Peyer's patch (tissue), 4 donors: ENCODE measurements around the gene CPS1. TPM values are rescaled to one million over a fixed set of nuclear protein-coding genes. Genes with fewer than 3 reads are reported as not detected.

Source experiments
- DNase-seq, 3 donors: peaks; one replicate each; pipeline ENCODE4 v3.0.0-alpha.2; 2017 to 2019
- H3K27ac ChIP-seq, 4 donors: fragments of 200-600 bp; sonication (generic); one replicate each; pipeline ENCODE4 v1.5.1; 2016 to 2019
- H3K27me3 ChIP-seq, 2 donors: fragments of 200-600 bp; sonication (generic); one replicate each; pipeline ENCODE4 v1.5.1; 2019
- H3K36me3 ChIP-seq, 3 donors: fragments of 200-600 bp; sonication (generic); one replicate each; pipeline ENCODE4 v1.5.1; 2016 to 2019
- H3K4me1 ChIP-seq, 4 donors: fragments of 200-600 bp; sonication (generic); one replicate each; pipeline ENCODE4 v1.5.1; 2016 to 2019
- H3K4me3 ChIP-seq, 4 donors: fragments of 200-600 bp; sonication (generic); 1 replicate in 3 of 4; 2 replicates in 1 of 4; pipeline ENCODE4 v1.5.1; 2016 to 2019; ENCODE audit warnings: mild to moderate bottlenecking in 1 of 4
- H3K9me3 ChIP-seq, 4 donors: fragments of 200-600 bp; sonication (generic); one replicate each; pipeline ENCODE4 v1.5.1; 2016 to 2019; ENCODE audit warnings: mild to moderate bottlenecking in 1 of 4
- CTCF ChIP-seq, 6 experiments: fragments of 450-650 bp in 4 of 6; fragments of 200-600 bp in 2 of 6; sonication (generic) in 1 of 6; IDR thresholded peaks; one replicate each; pipeline ENCODE4 v1.5.1; 2017 to 2019; ENCODE audit warnings: antibody characterized with exemption in 6 of 6, mild to moderate bottlenecking in 3 of 6, moderate library complexity in 1 of 6
- POLR2A ChIP-seq, 2 donors: fragments of 450-650 bp; IDR thresholded peaks; one replicate each; pipeline ENCODE4 v1.5.1; 2017; ENCODE audit warnings: antibody characterized with exemption in 2 of 2, mild to moderate bottlenecking in 2 of 2, moderate library complexity in 2 of 2
- total RNA-seq, 4 donors: library from RNA; depleted of rRNA; stranded (reverse); fragments of >200 nt; gene quantifications; one replicate each; pipeline ENCODE4 v1.1.0, GENCODE V29; 2016

The CPS1 gene
- total RNA-seq, 4 donors from 2014 or later: 68.5 to 330 (median 222) TPM

GRCh38 chr2:210606001-210606400, 49.6 kb downstream of the CPS1 start:
- Histone ChIP-seq H3K27ac (no peak overlapping the region), H3K9me3 (no peaks in the 10 kb centered on the region), H3K4me3 (no peak overlapping the region), H3K36me3 (peaks cover 0 to 14% (median 0%) of the 10 kb centered on the region in 3 donors), H3K4me1 (no peaks in the 10 kb centered on the region), H3K27me3 (no peaks in the 10 kb centered on the region)
- no peak for TF ChIP-seq POLR2A (IDR thresholded peaks at IDR 0.05)
- TF ChIP-seq CTCF (IDR thresholded peaks at IDR 0.05): no peak
- no peak for DNase-seq

GRCh38 chr2:210611466-210611865, 55.1 kb downstream of the CPS1 start:
- H3K4me1 ChIP-seq: no peaks in the 10 kb centered on the region
- H3K9me3 ChIP-seq: no peaks in the 10 kb centered on the region
- no peak for DNase-seq
- H3K36me3 ChIP-seq: peaks cover 0 to 8% (median 0%) of the 10 kb centered on the region in 3 donors
- no peaks in the 10 kb centered on the region for H3K27me3 ChIP-seq
- H3K4me3 ChIP-seq: no peak overlapping the region
- no peak overlapping the region for H3K27ac ChIP-seq
- TF ChIP-seq CTCF (IDR thresholded peaks at IDR 0.05) (no peak), POLR2A (IDR thresholded peaks at IDR 0.05) (no peak)

- H3K27ac ChIP-seq: no peak overlapping the region
- H3K4me3 ChIP-seq: no peak overlapping the region
- H3K4me1 ChIP-seq: no peaks in the 10 kb centered on the region
- H3K36me3 ChIP-seq: peaks cover 0 to 15% (median 0%) of the 10 kb centered on the region in 3 donors
- H3K9me3 ChIP-seq: no peaks in the 10 kb centered on the region
- TF ChIP-seq POLR2A (IDR thresholded peaks at IDR 0.05): no peak
- no peak for TF ChIP-seq CTCF (IDR thresholded peaks at IDR 0.05)
- DNase-seq: no peak
- no peaks in the 10 kb centered on the region for H3K27me3 ChIP-seq
These were observed 59.7 kb downstream of the CPS1 start for GRCh38 chr2:210616074-210616473.

- H3K36me3 ChIP-seq: peaks cover 0 to 15% (median 0%) of the 10 kb centered on the region in 3 donors
- no peaks in the 10 kb centered on the region for H3K4me1 ChIP-seq
- no peak for DNase-seq
- no peaks in the 10 kb centered on the region for H3K27me3 ChIP-seq
- TF ChIP-seq CTCF (IDR thresholded peaks at IDR 0.05): no peak
- TF ChIP-seq POLR2A (IDR thresholded peaks at IDR 0.05): no peak
- H3K4me3 ChIP-seq: no peak overlapping the region
- no peak overlapping the region for H3K27ac ChIP-seq
- H3K9me3 ChIP-seq: no peaks in the 10 kb centered on the region
These were observed 60.9 kb downstream of the CPS1 start for GRCh38 chr2:210617318-210617717.

- Histone ChIP-seq H3K4me3 (no peak overlapping the region), H3K27me3 (no peaks in the 10 kb centered on the region), H3K9me3 (no peaks in the 10 kb centered on the region), H3K27ac (no peak overlapping the region), H3K4me1 (no peaks in the 10 kb centered on the region), H3K36me3 (peaks cover 0 to 14% (median 0%) of the 10 kb centered on the region in 3 donors)
- TF ChIP-seq CTCF (IDR thresholded peaks at IDR 0.05) (peak in 4 of 6 experiments; percentile 24 to 57 (median 50)), POLR2A (IDR thresholded peaks at IDR 0.05) (no peak)
- DNase-seq: no peak
These were observed 61.4 kb downstream of the CPS1 start for GRCh38 chr2:210617732-210618330.
